ENCODE measurements around the gene DDX1.

- TF ChIP-seq POLR2A (IDR thresholded peaks at IDR 0.05; ENCODE audit: low read length) = no peak
- no peak for TF ChIP-seq GATA1 (IDR thresholded peaks at IDR 0.05; ENCODE audit: low read depth, low read length)
Observed at GRCh38 chr2:15608392-15608761, 16.7 kb downstream of the DDX1 start.
